Ovary (tissue), 9 donors: ENCODE measurements around the gene LTBP2. TPM values are rescaled to one million over a fixed set of nuclear protein-coding genes. Genes with fewer than 3 reads are reported as not detected.

Source experiments
- DNase-seq, 5 donors: peaks; one replicate each; pipeline ENCODE4 v3.0.0-alpha.2; 2019 to 2020
- H3K27ac ChIP-seq, 2 donors: fragments of 200-600 bp; one replicate each; pipeline versions ENCODE4 v1.5.1 to v1.8.0; 2019 to 2022
- H3K27me3 ChIP-seq: fragments of 200-600 bp; one replicate; pipeline ENCODE4 v1.8.0; 2022
- H3K36me3 ChIP-seq: fragments of 200-600 bp; sonication (generic); one replicate; pipeline ENCODE4 v1.5.1; 2019
- H3K4me1 ChIP-seq: one replicate; pipeline ENCODE4 v1.8.1; 2013; ENCODE audit warnings: mild to moderate bottlenecking, moderate library complexity; ENCODE audit not compliant: insufficient read depth
- H3K4me3 ChIP-seq: fragments of 200-600 bp; sonication (generic); one replicate; pipeline ENCODE4 v1.5.1; 2017
- H3K9me3 ChIP-seq, 2 donors: fragments of 200-600 bp in 1 of 2; sonication (generic) in 1 of 2; one replicate each; pipeline versions ENCODE4 v1.5.1 to v1.8.1; 2013 to 2019; ENCODE audit warnings: mild to moderate bottlenecking in 1 of 2, moderate library complexity in 1 of 2
- EP300 ChIP-seq: sonication (generic); formaldehyde crosslinking; IDR thresholded peaks from one replicate; pipeline ENCODE4 v1.6.1; 2017; ENCODE audit warnings: antibody characterized with exemption
- POLR2A ChIP-seq: fragments of 450-650 bp; IDR thresholded peaks from one replicate; pipeline ENCODE4 v1.6.1; 2017; ENCODE audit warnings: antibody characterized with exemption, mild to moderate bottlenecking, moderate library complexity
- WGBS, 3 donors: extraction: QIAGEN DNeasy Blood & Tissue Kit in 1 of 3; methylation state at CpG; one replicate each; pipeline versions ENCODE4 v1.1.5 to v1.1.7; 2013 to 2017; 5-methylcytosine and 5-hydroxymethylcytosine counted together
- intact Hi-C, 4 donors: fragments of 100-400 bp; cut with DNase I; formaldehyde crosslinking; loops; one replicate each; pipeline versions ENCODE4 v1.11.0 to v1.15.1; 2022 to 2023
- polyA plus RNA-seq, 2 donors: library from polyadenylated mRNA; stranded (reverse); fragments of 200-250 nt in 1 of 2; fragments of 350-450 nt in 1 of 2; fragmentation: Illumina TruSeq in 1 of 2; extraction: RNeasy Lipid Tissue Mini Kit (QIAGEN cat#74804) in 1 of 2; gene quantifications; one replicate each; pipeline ENCODE4 v1.2.3, GENCODE V29; 2013 to 2014
- total RNA-seq, 7 donors: library from RNA; depleted of rRNA in 2 of 7; stranded (reverse); fragments of >200 nt in 2 of 7; fragmentation: NEBNext Ultra II Directional in 3 of 7; extraction: Animal tissue kit (Norgen Biotek cat#: 25700) in 3 of 7; gene quantifications; one replicate each; pipeline versions ENCODE4 v1.1.0 to v1.2.4, GENCODE V29; 2016 to 2023
- TF ChIP-seq, protein P1 (sequence below), 3 donors: fragments of 450-650 bp in 2 of 3; fragments of 200-600 bp in 1 of 3; IDR thresholded peaks; one replicate each; pipeline versions ENCODE4 v1.5.1 to v1.8.0; 2016 to 2022; ENCODE audit warnings: antibody characterized with exemption in 3 of 3, mild to moderate bottlenecking in 1 of 3
- donor health status: DM: no; HTN: no; CAD: no; lungs with moderate emphysema.
- donor health status: DM: no; HTN: no; CAD: no.
- donor health status: Bipolar disorder and iron deficiency.
- donor health status: DM: yes; HTN: yes; CAD: no.
- donor health status: DM: no; HTN: no; CAD: no.
- donor health status: DM: yes; HTN: yes; CAD: no.

LTBP2 gene
- total and polyA plus RNA-seq, 9 donors = 31.4 to 85.0 (median 60.0) TPM

GRCh38 chr14:74637178-74637550, 25.1 kb upstream of the LTBP2 start:
- no peak for DNase-seq
- no peaks in the 10 kb centered on the region for H3K36me3 ChIP-seq
- peaks cover 10% of the 10 kb centered on the region for H3K4me1 ChIP-seq
- 30 to 39% (median 34%) methylated on average over 3 of the region's 3 CpGs for WGBS, 3 donors
- H3K27ac ChIP-seq = no peak overlapping the region
- no peak overlapping the region for H3K4me3 ChIP-seq
- no peaks in the 10 kb centered on the region for H3K27me3 ChIP-seq
- intact Hi-C loops = no loop called here
- H3K9me3 ChIP-seq = no peaks in the 10 kb centered on the region
- no peak for TF ChIP-seq POLR2A
- no peak for TF ChIP-seq EP300
- TF ChIP-seq, protein P1, sequence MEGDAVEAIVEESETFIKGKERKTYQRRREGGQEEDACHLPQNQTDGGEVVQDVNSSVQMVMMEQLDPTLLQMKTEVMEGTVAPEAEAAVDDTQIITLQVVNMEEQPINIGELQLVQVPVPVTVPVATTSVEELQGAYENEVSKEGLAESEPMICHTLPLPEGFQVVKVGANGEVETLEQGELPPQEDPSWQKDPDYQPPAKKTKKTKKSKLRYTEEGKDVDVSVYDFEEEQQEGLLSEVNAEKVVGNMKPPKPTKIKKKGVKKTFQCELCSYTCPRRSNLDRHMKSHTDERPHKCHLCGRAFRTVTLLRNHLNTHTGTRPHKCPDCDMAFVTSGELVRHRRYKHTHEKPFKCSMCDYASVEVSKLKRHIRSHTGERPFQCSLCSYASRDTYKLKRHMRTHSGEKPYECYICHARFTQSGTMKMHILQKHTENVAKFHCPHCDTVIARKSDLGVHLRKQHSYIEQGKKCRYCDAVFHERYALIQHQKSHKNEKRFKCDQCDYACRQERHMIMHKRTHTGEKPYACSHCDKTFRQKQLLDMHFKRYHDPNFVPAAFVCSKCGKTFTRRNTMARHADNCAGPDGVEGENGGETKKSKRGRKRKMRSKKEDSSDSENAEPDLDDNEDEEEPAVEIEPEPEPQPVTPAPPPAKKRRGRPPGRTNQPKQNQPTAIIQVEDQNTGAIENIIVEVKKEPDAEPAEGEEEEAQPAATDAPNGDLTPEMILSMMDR (IDR thresholded peaks at IDR 0.05) = no peak

GRCh38 chr14:74636424-74637177, 24.6 kb upstream of the LTBP2 start:
- Histone ChIP-seq H3K9me3 (no peaks in the 10 kb centered on the region), H3K27ac (no peak overlapping the region), H3K27me3 (no peaks in the 10 kb centered on the region), H3K36me3 (no peaks in the 10 kb centered on the region), H3K4me3 (no peak overlapping the region), H3K4me1 (peaks cover 10% of the 10 kb centered on the region)
- 64 to 75% (median 72%) methylated on average over 10 of the region's 10 CpGs for WGBS, 3 donors
- intact Hi-C loops = no loop called here
- DNase-seq = no peak
- TF ChIP-seq EP300 (no peak), POLR2A (no peak)
- TF ChIP-seq, protein P1 (IDR thresholded peaks at IDR 0.05) = no peak

- Histone ChIP-seq H3K36me3 (no peaks in the 10 kb centered on the region), H3K27me3 (no peaks in the 10 kb centered on the region), H3K4me1 (peaks cover 14% of the 10 kb centered on the region), H3K27ac (no peak overlapping the region), H3K9me3 (no peaks in the 10 kb centered on the region), H3K4me3 (no peak overlapping the region)
- no peak for DNase-seq
- 88 to 93% (median 93%) methylated on average over 3 of the region's 3 CpGs for WGBS, 3 donors
- TF ChIP-seq POLR2A = no peak
- TF ChIP-seq, protein P1 (IDR thresholded peaks at IDR 0.05) = no peak
- TF ChIP-seq EP300 = no peak
- intact Hi-C loops = no loop called here
Observed at GRCh38 chr14:74635847-74636246, 23.8 kb upstream of the LTBP2 start.

DNA sequence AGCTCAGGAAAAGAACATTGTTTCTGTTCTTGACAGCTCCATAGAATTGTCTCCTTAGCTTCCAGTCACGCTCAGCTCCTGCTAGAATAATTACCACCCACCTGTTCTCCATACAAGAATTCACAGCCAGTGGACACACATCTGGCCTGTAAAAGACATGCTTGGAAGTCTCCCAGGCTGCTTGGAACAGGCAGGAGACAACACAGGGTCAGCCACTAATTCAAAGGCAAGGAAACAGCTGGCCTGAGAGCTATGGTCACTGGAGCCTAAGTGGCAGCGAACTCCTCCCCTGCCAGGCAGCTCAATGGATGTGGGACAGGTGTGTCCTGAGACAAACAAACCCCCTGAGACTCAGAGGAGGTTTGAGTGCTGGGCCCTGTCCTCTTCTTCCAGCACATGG, 22.9 kb upstream of the LTBP2 start:
- WGBS, 3 donors = 68 to 87% (median 77%) methylated on average over 2 of the region's 2 CpGs
- Histone ChIP-seq H3K4me1 (peaks cover 14% of the 10 kb centered on the region), H3K36me3 (no peaks in the 10 kb centered on the region), H3K9me3 (no peaks in the 10 kb centered on the region), H3K4me3 (no peak overlapping the region), H3K27me3 (no peaks in the 10 kb centered on the region), H3K27ac (no peak overlapping the region)
- DNase-seq = no peak
- TF ChIP-seq, protein P1 (IDR thresholded peaks at IDR 0.05) = no peak
- TF ChIP-seq POLR2A (no peak), EP300 (no peak)
- intact Hi-C loops = no loop called here
